Neural cell (in vitro differentiated cells): ENCODE measurements around the gene ARHGEF40. TPM values are rescaled to one million over a fixed set of nuclear protein-coding genes. Genes with fewer than 3 reads are reported as not detected.

Experiments
- H2AFZ ChIP-seq: fragments of 200-600, 300-800 bp; sonication (generic), shearing (Covaris generic); 2 replicates; pipeline ENCODE4 v1.6.0; 2014; ENCODE audit warnings: low read depth, mild to moderate bottlenecking, antibody characterized with exemption, low read length, moderate library complexity
- H3F3A ChIP-seq: fragments of 200-600 bp; shearing (Covaris generic); 2 replicates; pipeline ENCODE4 v1.6.1; 2016; ENCODE audit warnings: mild to moderate bottlenecking, moderate library complexity, mixed read lengths, antibody characterized with exemption, low read length; ENCODE audit not compliant: insufficient read depth, poor library complexity, severe bottlenecking
- H3K27ac ChIP-seq: fragments of 200-600, 300-800 bp; sonication (generic), shearing (Covaris generic); 2 replicates; pipeline ENCODE4 v1.5.1; 2014; ENCODE audit warnings: mild to moderate bottlenecking, low read length, moderate library complexity
- H3K27me3 ChIP-seq: fragments of 300-800, 200-600 bp; sonication (generic), shearing (Covaris generic); 2 replicates; pipeline ENCODE4 v1.6.0; 2014; ENCODE audit warnings: mild to moderate bottlenecking, low read depth, low read length, moderate library complexity; ENCODE audit not compliant: insufficient read depth
- H3K36me3 ChIP-seq: fragments of 300-800, 200-600 bp; sonication (generic), shearing (Covaris generic); 2 replicates; pipeline ENCODE4 v1.5.1; 2014; ENCODE audit warnings: mild to moderate bottlenecking, antibody characterized with exemption, low read length, moderate library complexity; ENCODE audit not compliant: insufficient read depth
- H3K4me2 ChIP-seq: fragments of 300-800, 200-600 bp; sonication (generic), shearing (Covaris generic); 2 replicates; pipeline ENCODE4 v1.6.0; 2014; ENCODE audit warnings: mild to moderate bottlenecking, low read length
- H3K4me3 ChIP-seq: fragments of 300-800, 200-600 bp; sonication (generic), shearing (Covaris generic); 2 replicates; pipeline ENCODE4 v1.5.1; 2014; ENCODE audit warnings: mild to moderate bottlenecking, low read length, moderate library complexity
- H3K79me2 ChIP-seq: fragments of 200-600 bp; shearing (Covaris generic); replicated peaks from 2 replicates; pipeline ENCODE4 v1.6.0; 2014; ENCODE audit warnings: mild to moderate bottlenecking, low read length, moderate library complexity; ENCODE audit not compliant: insufficient read depth
- H3K9ac ChIP-seq: fragments of 300-800, 200-600 bp; sonication (generic), shearing (Covaris generic); 2 replicates; pipeline ENCODE4 v1.6.1; 2016; ENCODE audit warnings: mild to moderate bottlenecking, low read length, mixed read lengths
- H3K9me2 ChIP-seq: fragments of 200-600 bp; shearing (Covaris generic); 2 replicates; pipeline ENCODE4 v1.6.1; 2016; ENCODE audit warnings: mild to moderate bottlenecking, low read length, mixed read lengths; ENCODE audit not compliant: insufficient read depth
- H3K9me3 ChIP-seq: fragments of 200-600, 300-800 bp; sonication (generic), shearing (Covaris generic); 2 replicates; pipeline ENCODE4 v1.6.1; 2016; ENCODE audit warnings: mild to moderate bottlenecking, mixed run types, low read length, moderate library complexity, mixed read lengths
- H4K20me1 ChIP-seq: fragments of 200-600 bp; shearing (Covaris generic); 2 replicates; pipeline ENCODE4 v1.6.1; 2016; ENCODE audit warnings: mild to moderate bottlenecking, mixed run types; ENCODE audit not compliant: insufficient read depth
- CTCF ChIP-seq: fragments of 450-650 bp; IDR thresholded peaks from 2 replicates; pipeline ENCODE4 v1.5.1; 2014; ENCODE audit warnings: antibody characterized with exemption, mild to moderate bottlenecking, moderate library complexity; ENCODE audit not compliant: poor library complexity, severe bottlenecking
- EP300 ChIP-seq: fragments of 450-650 bp; conservative IDR thresholded peaks from 2 replicates; pipeline ENCODE4 v1.6.1; 2014; ENCODE audit warnings: antibody characterized with exemption, mild to moderate bottlenecking, moderate library complexity; ENCODE audit not compliant: poor library complexity, severe bottlenecking
- EZH2 ChIP-seq: fragments of 200-600, 300-800 bp; shearing (Covaris generic), sonication (generic); IDR thresholded peaks from 2 replicates; pipeline ENCODE4 v1.6.1; 2014; ENCODE audit warnings: antibody characterized with exemption, low read length, borderline replicate concordance, mild to moderate bottlenecking; ENCODE audit not compliant: insufficient read depth, poor library complexity, severe bottlenecking
- MXI1 ChIP-seq: fragments of 450-650 bp; conservative IDR thresholded peaks from 2 replicates; pipeline ENCODE4 v1.6.1; 2014; ENCODE audit warnings: antibody characterized with exemption, mild to moderate bottlenecking; ENCODE audit not compliant: poor library complexity, severe bottlenecking
- POLR2AphosphoS5 ChIP-seq: IDR thresholded peaks from 2 replicates; pipeline ENCODE4 v1.6.1; 2012
- RAD21 ChIP-seq: fragments of 450-650 bp; conservative IDR thresholded peaks from 2 replicates; pipeline ENCODE4 v1.6.1; 2014; ENCODE audit warnings: antibody characterized with exemption, mild to moderate bottlenecking, moderate library complexity
- SMC3 ChIP-seq: fragments of 450-650 bp; conservative IDR thresholded peaks from 2 replicates; pipeline ENCODE4 v1.6.1; 2014; ENCODE audit warnings: antibody characterized with exemption, mild to moderate bottlenecking, moderate library complexity; ENCODE audit not compliant: poor library complexity
- TAF1 ChIP-seq: IDR thresholded peaks from 2 replicates; pipeline ENCODE4 v1.6.1; 2012; ENCODE audit warnings: low read depth
- polyA plus RNA-seq: library from polyadenylated mRNA; depleted of rRNA; stranded (reverse); fragments of >200 nt; gene quantifications from 2 replicates; pipeline ENCODE4 v1.2.3, GENCODE V29; 2014
- TF ChIP-seq, protein P1 (sequence below): IDR thresholded peaks from 2 replicates; pipeline ENCODE4 v1.6.1; 2012; ENCODE audit warnings: borderline replicate concordance

Gene ARHGEF40
- polyA plus RNA-seq, 1 donor from 2014 or later, result 28.9 TPM

- H3K9me3 ChIP-seq, result no peaks in the 10 kb centered on the region
- H3K9me2 ChIP-seq, result no peaks in the 10 kb centered on the region
- no peaks in the 10 kb centered on the region for H3K27me3 ChIP-seq
- H3K27ac ChIP-seq, result no peak within 1 kb of the TSS
- no peaks in the 10 kb centered on the region for H3K79me2 ChIP-seq
- no peak within 1 kb of the TSS for H3K9ac ChIP-seq
- no peak for TF ChIP-seq CTCF
- H4K20me1 ChIP-seq, result no peaks in the 10 kb centered on the region
- H3K4me2 ChIP-seq, result no peak within 1 kb of the TSS
- H2AFZ ChIP-seq, result no peak within 1 kb of the TSS
- no peak within 1 kb of the TSS for H3K4me3 ChIP-seq
- no peaks in the 10 kb centered on the region for H3K36me3 ChIP-seq
- H3F3A ChIP-seq, result no peaks in the 10 kb centered on the region
Observed at GRCh38 chr14:21041676-21042433, 28.2 kb upstream of the ARHGEF40 start, which contains the start of gene RNASE7. TSS of gene RNASE7 (plus strand) at chr14:21042362. CDS start at chr14:21042993, 631 bp downstream.

DNA sequence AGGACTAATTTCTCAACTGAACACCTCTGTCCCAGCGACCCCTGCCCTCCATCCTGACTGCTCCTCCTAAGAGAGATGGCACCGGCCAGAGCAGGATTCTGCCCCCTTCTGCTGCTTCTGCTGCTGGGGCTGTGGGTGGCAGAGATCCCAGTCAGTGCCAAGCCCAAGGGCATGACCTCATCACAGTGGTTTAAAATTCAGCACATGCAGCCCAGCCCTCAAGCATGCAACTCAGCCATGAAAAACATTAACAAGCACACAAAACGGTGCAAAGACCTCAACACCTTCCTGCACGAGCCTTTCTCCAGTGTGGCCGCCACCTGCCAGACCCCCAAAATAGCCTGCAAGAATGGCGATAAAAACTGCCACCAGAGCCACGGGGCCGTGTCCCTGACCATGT is 27.2 kb upstream of the ARHGEF40 start:
- H3K4me2 ChIP-seq, result no peak overlapping the region
- no peak overlapping the region for H3K27ac ChIP-seq
- H4K20me1 ChIP-seq, result no peaks in the 10 kb centered on the region
- no peaks in the 10 kb centered on the region for H3K79me2 ChIP-seq
- H3K36me3 ChIP-seq, result no peaks in the 10 kb centered on the region
- H3K27me3 ChIP-seq, result no peaks in the 10 kb centered on the region
- no peaks in the 10 kb centered on the region for H3K9me2 ChIP-seq
- no peaks in the 10 kb centered on the region for H3F3A ChIP-seq
- no peak overlapping the region for H3K9ac ChIP-seq
- H2AFZ ChIP-seq, result no peak overlapping the region
- no peaks in the 10 kb centered on the region for H3K9me3 ChIP-seq
- TF ChIP-seq MXI1 (no peak), EZH2 (no peak), CTCF (no peak)
- H3K4me3 ChIP-seq, result no peak overlapping the region

- no peak for TF ChIP-seq TAF1
- TF ChIP-seq, protein P1, sequence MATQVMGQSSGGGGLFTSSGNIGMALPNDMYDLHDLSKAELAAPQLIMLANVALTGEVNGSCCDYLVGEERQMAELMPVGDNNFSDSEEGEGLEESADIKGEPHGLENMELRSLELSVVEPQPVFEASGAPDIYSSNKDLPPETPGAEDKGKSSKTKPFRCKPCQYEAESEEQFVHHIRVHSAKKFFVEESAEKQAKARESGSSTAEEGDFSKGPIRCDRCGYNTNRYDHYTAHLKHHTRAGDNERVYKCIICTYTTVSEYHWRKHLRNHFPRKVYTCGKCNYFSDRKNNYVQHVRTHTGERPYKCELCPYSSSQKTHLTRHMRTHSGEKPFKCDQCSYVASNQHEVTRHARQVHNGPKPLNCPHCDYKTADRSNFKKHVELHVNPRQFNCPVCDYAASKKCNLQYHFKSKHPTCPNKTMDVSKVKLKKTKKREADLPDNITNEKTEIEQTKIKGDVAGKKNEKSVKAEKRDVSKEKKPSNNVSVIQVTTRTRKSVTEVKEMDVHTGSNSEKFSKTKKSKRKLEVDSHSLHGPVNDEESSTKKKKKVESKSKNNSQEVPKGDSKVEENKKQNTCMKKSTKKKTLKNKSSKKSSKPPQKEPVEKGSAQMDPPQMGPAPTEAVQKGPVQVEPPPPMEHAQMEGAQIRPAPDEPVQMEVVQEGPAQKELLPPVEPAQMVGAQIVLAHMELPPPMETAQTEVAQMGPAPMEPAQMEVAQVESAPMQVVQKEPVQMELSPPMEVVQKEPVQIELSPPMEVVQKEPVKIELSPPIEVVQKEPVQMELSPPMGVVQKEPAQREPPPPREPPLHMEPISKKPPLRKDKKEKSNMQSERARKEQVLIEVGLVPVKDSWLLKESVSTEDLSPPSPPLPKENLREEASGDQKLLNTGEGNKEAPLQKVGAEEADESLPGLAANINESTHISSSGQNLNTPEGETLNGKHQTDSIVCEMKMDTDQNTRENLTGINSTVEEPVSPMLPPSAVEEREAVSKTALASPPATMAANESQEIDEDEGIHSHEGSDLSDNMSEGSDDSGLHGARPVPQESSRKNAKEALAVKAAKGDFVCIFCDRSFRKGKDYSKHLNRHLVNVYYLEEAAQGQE, result no peak
- no peak for TF ChIP-seq POLR2AphosphoS5
- TF ChIP-seq CTCF, result no peak
- no peak for TF ChIP-seq RAD21
- TF ChIP-seq EZH2, result no peak
- TF ChIP-seq EP300, result no peak
- TF ChIP-seq SMC3, result no peak
- TF ChIP-seq MXI1, result no peak
- Histone ChIP-seq H3K4me3 (no peak overlapping the region), H3K36me3 (no peaks in the 10 kb centered on the region), H3K79me2 (no peaks in the 10 kb centered on the region), H3K9ac (no peak overlapping the region), H3K27me3 (no peaks in the 10 kb centered on the region), H3K9me3 (no peaks in the 10 kb centered on the region), H2AFZ (no peak overlapping the region), H3K4me2 (no peak overlapping the region), H3F3A (no peaks in the 10 kb centered on the region), H4K20me1 (no peaks in the 10 kb centered on the region), H3K27ac (no peak overlapping the region), H3K9me2 (no peaks in the 10 kb centered on the region)
Observed at GRCh38 chr14:21043387-21043973, 26.6 kb upstream of the ARHGEF40 start.
